ENCODE measurements around the gene HIVEP3. TPM values are rescaled to one million over a fixed set of nuclear protein-coding genes. Genes with fewer than 3 reads are reported as not detected.

The HIVEP3 gene
- total RNA-seq, 2 experiments from 2014 or later = 25.3 to 26.2 TPM

DNA sequence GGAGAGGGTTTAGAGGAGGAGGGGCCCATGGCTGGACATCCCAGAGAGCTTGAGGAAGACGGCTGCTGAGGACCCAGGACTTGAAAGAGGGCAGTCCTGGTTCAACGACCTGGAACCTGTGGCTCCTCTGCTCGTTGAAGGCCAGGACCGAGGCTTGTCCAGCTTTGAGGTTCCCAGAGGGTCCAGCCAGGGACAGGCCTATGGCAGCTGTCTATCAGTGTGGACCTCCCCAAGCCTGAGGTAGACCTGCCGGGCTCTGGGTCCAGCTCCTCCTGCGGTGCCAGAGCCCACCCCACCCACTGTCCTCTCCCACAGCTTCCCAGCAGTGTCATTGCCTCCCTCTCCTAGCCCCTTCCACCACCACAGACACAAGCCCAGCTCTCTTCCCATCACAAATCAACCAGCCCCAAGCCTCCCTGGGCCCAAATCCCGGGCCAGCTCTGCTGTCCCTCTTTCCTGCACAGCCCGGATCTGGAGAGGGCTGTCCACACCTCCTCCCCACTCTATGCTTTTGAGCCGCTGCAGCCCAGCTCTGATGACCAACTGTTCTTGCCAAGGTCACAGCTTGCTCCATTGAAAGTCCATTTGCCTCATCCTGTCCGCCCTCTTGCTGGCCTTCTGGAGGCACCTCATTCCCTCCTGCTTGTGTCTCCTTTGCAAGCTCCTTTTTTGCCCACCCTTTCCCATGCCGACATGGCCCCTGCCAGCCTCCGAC lies 385.5 kb downstream of the HIVEP3 start:
- Mint-ChIP-seq H3K27ac (no peak overlapping the region), H3K4me3 (no peak overlapping the region), H3K4me1 (ENCODE audit: low read depth) (no peaks in the 10 kb centered on the region), H3K36me3 (peaks cover 40% of the 10 kb centered on the region), H3K9me3 (peaks cover 2% of the 10 kb centered on the region), H3K27me3 (no peaks in the 10 kb centered on the region)
- POLR2A ChIA-PET = no interaction called here
- CTCF ChIA-PET = no interaction called here
- intact Hi-C loops (cut with micrococcal nuclease) = no loop called here
- no peak for DNase-seq

DNA sequence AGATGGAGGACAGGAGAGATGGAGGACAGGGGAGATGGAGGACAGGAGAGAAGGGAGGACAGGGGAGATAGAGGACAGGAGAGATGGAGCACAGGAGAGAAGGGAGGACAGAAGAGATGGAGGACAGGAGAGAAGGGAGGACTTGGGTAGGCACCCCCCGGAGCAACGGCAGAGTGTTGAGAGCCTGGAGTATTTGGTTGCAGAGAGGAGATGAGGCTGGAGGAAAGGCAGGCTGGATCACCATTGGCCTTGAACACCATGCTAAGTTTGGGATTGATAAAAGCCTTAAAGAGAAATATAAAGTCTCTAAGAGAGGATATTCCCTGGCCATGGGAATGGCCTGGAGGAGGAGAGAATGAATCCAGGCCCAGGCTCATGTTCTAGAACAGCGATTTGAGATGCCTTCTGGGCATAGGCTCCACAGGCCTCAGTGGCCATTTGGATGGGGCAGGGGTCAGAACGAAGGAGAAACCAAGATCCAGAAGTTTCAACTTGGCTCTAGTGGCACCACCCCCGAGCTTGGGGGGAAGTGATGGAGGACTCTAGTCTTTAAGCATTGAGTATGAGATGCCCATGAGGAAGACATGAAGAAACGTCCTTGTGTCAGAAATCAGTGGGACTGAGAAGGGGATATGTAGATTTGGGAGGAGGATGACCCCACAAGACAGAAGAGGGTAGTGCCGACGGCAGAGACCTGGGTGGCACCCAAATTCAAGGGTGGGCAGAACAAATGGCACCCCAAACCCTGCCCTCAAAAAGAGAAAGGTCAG lies 386.3 kb downstream of the HIVEP3 start:
- ChIA-PET CTCF (no interaction called here), POLR2A (no interaction called here)
- intact Hi-C loops (cut with micrococcal nuclease) = no loop called here
- Mint-ChIP-seq H3K4me3 (no peak overlapping the region), H3K4me1 (ENCODE audit: low read depth) (no peaks in the 10 kb centered on the region), H3K9me3 (peaks cover 2% of the 10 kb centered on the region), H3K27ac (no peak overlapping the region), H3K27me3 (no peaks in the 10 kb centered on the region), H3K36me3 (peaks cover 34% of the 10 kb centered on the region)
- DNase-seq = no peak

DNA sequence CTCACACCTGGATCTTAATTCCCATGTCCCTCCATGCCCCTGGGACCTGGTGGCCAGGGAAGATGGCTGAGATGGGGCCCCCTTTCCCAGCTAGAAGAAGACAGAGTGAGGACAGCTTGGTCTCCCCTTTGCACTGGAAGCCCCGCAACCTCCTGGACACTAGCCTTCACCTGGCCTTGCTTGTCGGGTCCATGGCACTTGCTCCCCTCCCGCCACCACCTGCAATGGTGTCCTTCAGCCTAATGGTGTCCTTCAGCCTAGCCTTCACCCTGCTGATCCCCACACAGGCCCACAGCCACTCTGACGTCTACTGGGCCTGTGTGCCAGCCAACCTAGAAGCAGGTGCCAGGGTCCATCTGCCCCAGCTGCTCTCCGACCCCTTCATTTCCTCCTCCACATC lies 388.3 kb downstream of the HIVEP3 start:
- intact Hi-C loops (cut with micrococcal nuclease) = no loop called here
- H3K27me3 Mint-ChIP-seq = no peaks in the 10 kb centered on the region
- H3K4me1 Mint-ChIP-seq (ENCODE audit: low read depth) = no peaks in the 10 kb centered on the region
- no peak for DNase-seq
- CTCF ChIA-PET = no interaction called here
- H3K9me3 Mint-ChIP-seq = peaks cover 2% of the 10 kb centered on the region
- no peak overlapping the region for H3K27ac Mint-ChIP-seq
- POLR2A ChIA-PET = no interaction called here
- peaks cover 21% of the 10 kb centered on the region for H3K36me3 Mint-ChIP-seq
- H3K4me3 Mint-ChIP-seq = no peak overlapping the region

DNA sequence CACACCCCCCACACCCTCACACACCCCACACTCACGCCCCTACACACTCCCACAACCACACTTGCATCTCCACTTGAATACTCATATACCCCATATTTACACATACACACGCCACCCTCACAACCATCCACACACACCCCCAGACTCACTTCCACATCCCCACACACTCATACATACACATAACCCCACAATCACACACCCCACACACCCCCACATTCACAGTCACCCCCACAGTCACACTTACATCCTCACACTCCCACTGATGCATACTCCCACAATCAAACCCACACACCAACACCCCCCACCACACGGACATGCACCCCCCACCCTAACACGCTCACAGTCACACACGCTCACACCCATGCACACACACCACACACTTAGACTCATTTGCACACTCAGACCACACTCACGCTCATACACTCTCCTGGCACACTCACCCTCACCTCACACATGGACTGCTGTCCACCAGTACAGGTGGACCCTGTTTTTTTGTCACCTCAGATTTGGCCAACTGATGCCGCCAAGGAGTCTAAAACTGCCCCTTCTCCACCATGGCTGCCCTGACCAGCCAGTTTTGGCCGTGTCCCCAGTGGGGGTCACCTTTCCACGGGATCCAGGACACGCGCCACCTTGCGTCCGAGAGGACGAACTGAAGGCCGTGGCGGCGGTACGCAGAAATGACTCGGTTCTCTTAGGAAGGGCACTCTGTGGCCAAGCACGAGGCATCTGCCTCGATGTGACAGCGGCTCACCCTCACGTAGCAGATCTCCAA lies 388.9 kb downstream of the HIVEP3 start:
- Mint-ChIP-seq H3K27ac (no peak overlapping the region), H3K4me1 (ENCODE audit: low read depth) (no peaks in the 10 kb centered on the region), H3K4me3 (no peak overlapping the region), H3K36me3 (peaks cover 20% of the 10 kb centered on the region), H3K9me3 (peaks cover 2% of the 10 kb centered on the region), H3K27me3 (no peaks in the 10 kb centered on the region)
- ChIA-PET CTCF (no interaction called here), POLR2A (no interaction called here)
- DNase-seq = no peak
- intact Hi-C loops (cut with micrococcal nuclease) = no loop called here

DNA sequence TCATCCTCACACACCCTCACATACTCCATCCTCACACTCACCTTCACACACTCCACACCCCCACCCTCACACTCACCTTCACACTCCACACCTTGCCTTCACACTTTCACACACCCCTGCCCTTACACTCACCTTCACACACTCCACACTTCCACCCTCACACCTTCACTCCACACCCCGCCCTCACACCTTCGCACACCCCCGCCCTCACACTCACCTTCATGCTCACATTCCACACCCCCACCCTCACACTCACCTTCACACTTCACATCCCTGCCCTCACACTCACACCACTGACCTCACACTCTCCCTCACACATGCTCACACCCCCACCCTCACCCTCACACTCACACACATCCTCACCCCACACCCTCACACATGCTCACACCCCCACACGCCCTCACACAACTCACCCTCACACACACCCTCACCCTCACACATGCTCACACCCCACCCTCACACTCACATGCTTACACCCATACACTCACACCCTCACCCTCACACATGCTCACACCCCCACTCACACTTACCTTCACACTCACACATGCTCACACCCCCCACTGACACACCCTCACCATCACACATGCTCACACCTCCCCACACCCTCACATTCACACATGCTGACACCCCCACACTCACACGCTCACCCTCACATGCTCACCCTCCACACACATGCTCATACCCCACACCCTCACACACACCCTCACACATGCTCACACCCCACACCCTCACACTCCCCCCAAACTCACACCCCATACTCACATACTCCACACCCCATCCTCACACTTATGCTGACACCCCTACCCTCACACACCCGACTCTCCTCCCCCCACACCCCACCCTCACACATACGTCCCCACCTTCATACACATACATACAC lies 389.8 kb downstream of the HIVEP3 start:
- no peaks in the 10 kb centered on the region for H3K4me1 Mint-ChIP-seq (ENCODE audit: low read depth)
- peaks cover 19% of the 10 kb centered on the region for H3K36me3 Mint-ChIP-seq
- ChIA-PET POLR2A (no interaction called here), CTCF (no interaction called here)
- no peak overlapping the region for H3K4me3 Mint-ChIP-seq
- H3K9me3 Mint-ChIP-seq = peaks cover 2% of the 10 kb centered on the region
- H3K27ac Mint-ChIP-seq = no peak overlapping the region
- DNase-seq = no peak
- intact Hi-C loops (cut with micrococcal nuclease) = no loop called here
- no peaks in the 10 kb centered on the region for H3K27me3 Mint-ChIP-seq

DNA sequence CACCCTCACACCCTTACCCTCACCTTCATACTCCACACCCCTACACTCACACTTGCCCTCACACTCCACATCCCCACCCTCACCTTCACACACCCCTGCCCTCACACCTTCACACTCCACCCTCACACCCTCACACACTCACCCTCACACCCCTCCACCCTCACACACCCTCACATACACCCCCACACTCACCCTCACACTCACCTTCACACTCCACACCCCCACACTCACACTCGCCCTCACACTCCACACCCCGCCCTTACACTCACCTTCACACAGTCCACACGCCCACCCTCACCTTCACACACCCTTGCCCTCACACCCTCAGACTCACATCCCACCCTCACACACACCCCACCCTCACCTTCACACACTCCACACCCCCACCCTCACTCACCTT lies 390.6 kb downstream of the HIVEP3 start:
- intact Hi-C loops (cut with micrococcal nuclease) = no loop called here
- H3K4me1 Mint-ChIP-seq (ENCODE audit: low read depth) = no peaks in the 10 kb centered on the region
- H3K27me3 Mint-ChIP-seq = no peaks in the 10 kb centered on the region
- no peak overlapping the region for H3K27ac Mint-ChIP-seq
- ChIA-PET CTCF (no interaction called here), POLR2A (no interaction called here)
- H3K4me3 Mint-ChIP-seq = no peak overlapping the region
- no peak for DNase-seq
- H3K9me3 Mint-ChIP-seq = peaks cover 2% of the 10 kb centered on the region
- H3K36me3 Mint-ChIP-seq = peaks cover 15% of the 10 kb centered on the region

DNA sequence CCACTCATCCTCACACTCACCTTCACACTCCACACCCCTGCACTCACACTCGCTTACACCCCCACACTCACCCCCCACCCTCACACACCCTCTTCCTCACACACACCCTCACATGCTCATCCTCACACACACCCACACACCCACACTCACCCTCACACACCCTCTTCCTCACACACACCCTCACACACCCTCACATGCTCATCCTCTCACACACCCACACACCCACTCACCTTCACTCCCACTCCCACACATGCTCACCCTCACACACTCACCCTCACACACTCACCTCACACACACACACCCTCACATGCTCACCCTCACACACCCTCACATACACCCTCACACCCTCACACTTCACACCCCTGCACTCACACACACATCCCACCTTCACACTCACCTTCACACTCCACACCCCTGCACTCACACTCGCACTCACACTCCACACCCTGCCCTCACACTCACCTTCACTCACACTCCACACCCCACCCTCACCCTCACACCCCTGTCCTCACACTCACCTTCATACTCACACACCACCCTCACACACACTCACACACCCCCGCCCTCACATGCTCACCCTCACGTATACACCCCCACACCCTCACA lies 391.7 kb downstream of the HIVEP3 start:
- no peak overlapping the region for H3K4me3 Mint-ChIP-seq
- no peak for DNase-seq
- no peaks in the 10 kb centered on the region for H3K27me3 Mint-ChIP-seq
- H3K36me3 Mint-ChIP-seq = peaks cover 16% of the 10 kb centered on the region
- POLR2A ChIA-PET = no interaction called here
- CTCF ChIA-PET = no interaction called here
- H3K4me1 Mint-ChIP-seq (ENCODE audit: low read depth) = no peaks in the 10 kb centered on the region
- intact Hi-C loops (cut with micrococcal nuclease) = no loop called here
- H3K27ac Mint-ChIP-seq = no peak overlapping the region
- peaks cover 2% of the 10 kb centered on the region for H3K9me3 Mint-ChIP-seq

DNA sequence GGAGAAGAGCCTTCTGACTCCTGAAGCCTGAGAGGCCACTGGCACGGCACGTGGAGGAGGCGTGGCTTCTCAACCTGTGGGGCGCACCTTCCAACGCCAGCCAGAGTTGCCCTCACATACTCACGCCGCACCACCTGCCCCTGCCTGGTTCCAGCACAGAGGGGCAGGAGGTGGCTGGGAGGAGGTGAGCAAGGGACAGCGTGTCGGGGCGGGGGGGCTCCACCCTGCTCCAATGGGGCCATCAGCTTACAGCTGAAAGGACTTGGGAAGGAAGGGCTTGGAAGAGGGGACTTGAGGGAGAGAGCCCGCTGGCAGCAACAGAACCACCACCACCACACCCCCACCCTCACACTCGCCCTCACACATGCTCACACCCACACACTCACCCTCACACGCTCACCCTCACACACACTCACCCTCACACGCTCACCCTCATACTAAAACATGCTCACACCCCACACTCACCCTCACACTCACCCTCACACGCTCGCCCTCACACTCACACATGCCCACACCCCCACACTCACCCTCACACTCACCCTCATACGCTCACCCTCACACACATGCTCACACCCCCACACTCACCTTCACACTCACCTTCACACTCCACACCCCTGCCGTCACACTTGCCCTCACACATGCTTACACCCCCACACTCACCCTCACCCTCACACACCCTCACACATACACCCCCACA lies 392.7 kb downstream of the HIVEP3 start:
- H3K4me1 Mint-ChIP-seq (ENCODE audit: low read depth) = no peaks in the 10 kb centered on the region
- H3K4me3 Mint-ChIP-seq = no peak overlapping the region
- no peak for DNase-seq
- no peak overlapping the region for H3K27ac Mint-ChIP-seq
- intact Hi-C loops (cut with micrococcal nuclease) = no loop called here
- ChIA-PET CTCF (no interaction called here), POLR2A (no interaction called here)
- H3K36me3 Mint-ChIP-seq = peaks cover 17% of the 10 kb centered on the region
- H3K9me3 Mint-ChIP-seq = peaks cover 2% of the 10 kb centered on the region
- H3K27me3 Mint-ChIP-seq = no peaks in the 10 kb centered on the region

DNA sequence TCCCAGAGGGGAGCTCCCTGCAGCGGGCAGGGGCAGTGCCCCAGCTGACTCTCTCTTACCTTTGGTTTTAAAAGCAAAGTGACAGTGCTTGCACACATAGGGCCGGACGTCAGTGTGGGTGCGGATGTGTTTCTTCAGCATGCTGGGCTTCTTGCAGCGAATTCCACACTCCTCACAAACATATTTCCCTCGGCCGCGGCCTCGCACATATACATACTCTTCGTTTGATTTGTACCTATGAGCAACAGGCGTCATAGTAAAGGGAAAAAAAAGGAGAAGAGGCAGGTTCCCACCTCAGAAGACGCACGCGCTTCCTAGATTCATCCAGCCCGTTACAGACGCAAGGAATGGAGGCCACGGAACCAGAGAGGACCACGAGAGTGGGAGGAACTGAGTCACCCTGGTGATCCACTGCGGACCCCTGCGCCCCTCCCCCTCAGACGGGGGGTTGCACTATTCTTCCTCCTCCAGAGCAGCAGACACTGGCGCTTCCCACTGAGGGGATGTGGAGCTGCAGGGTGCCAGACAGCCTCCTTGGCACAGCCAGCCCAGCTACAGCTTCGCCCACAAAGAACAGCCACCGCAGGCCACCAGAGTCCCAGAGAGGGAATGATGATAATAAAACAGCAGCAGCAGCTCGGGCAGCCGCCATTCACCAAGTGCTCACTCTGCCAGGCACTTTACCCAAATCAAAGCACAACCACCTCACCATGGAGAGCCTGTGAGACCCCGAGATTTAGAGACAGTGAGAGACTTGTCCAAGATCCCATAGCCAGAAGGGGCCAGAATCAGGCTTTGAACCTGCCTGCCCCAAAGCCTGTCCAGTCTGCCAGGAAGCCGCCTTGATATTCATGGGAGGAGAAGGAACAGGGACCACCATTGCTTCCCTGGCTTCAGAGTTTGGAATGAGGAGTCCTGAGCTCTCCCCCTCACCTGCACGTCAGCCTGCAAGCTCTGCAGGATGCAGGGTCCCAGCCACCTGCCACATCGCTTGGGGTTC lies 393.7 kb downstream of the HIVEP3 start:
- peaks cover 2% of the 10 kb centered on the region for H3K9me3 Mint-ChIP-seq
- H3K4me3 Mint-ChIP-seq = no peak overlapping the region
- H3K27me3 Mint-ChIP-seq = no peaks in the 10 kb centered on the region
- intact Hi-C loops (cut with micrococcal nuclease) = no loop called here
- no peak for DNase-seq
- no peak overlapping the region for H3K27ac Mint-ChIP-seq
- H3K4me1 Mint-ChIP-seq (ENCODE audit: low read depth) = no peaks in the 10 kb centered on the region
- H3K36me3 Mint-ChIP-seq = peaks cover 19% of the 10 kb centered on the region
- ChIA-PET CTCF (no interaction called here), POLR2A (no interaction called here)

DNA sequence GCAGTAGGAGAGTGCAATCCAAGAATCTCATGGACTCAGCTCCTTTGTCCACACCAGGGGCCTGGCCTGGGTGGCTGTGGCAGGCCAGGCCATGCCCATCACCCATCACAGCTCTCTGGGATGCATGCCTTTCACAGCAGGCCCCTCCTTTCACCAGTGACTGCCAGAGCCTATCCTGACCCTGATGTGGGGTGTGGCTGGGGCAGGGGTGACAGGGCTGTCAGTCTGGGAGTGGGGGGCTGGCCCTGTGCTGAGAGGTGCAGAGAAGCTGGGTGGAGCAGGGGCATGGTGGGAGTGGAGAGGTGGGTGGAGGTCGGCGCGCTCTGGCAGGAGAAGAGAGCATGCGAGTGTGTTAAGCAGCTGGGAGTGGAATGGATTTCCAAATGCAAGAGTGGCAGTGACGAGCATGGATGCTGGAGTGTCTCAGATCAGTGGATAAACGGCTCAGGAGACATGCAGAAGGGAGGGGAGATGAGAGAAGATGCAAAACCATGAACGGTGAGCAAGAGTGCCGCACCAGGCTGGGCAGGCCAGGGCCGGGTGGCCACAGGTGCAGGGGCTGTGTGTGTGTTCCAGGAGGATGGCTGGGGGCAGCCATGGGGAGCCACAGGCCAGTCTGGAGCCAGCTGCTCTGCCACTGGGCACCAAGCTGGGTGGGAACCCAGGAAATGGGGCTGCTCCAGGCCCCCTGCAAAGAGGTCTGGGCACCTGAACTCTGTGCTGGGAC lies 394.6 kb downstream of the HIVEP3 start:
- intact Hi-C loops (cut with micrococcal nuclease) = no loop called here
- Mint-ChIP-seq H3K9me3 (no peaks in the 10 kb centered on the region), H3K4me1 (ENCODE audit: low read depth) (no peaks in the 10 kb centered on the region), H3K4me3 (no peak overlapping the region), H3K36me3 (peaks cover 20% of the 10 kb centered on the region), H3K27ac (no peak overlapping the region), H3K27me3 (no peaks in the 10 kb centered on the region)
- ChIA-PET CTCF (no interaction called here), POLR2A (no interaction called here)
- no peak for DNase-seq

Data from activated CD4-positive, alpha-beta memory T cell treated with anti-CD3 and anti-CD28 coated beads for 36 hours (primary cell).